NCI-H146 (cell line): ENCODE results near the gene COPZ1.
A peak's percentile ranks its signal among the peaks of the same experiment; 100 is the strongest.
"Not testable (repeated sequence)": the region's sequence is repeated elsewhere in the genome, so short reads cannot be mapped to it uniquely, and the experiment has no call there.

Experiments used
- DNase-seq: peaks from one replicate; lab custom pipeline; 2025; lab: John Stamatoyannopoulos, UW

The COPZ1 gene

GRCh38 chr12:54337280-54337842 is 12.4 kb downstream of the COPZ1 start:
- no peak for DNase-seq

GRCh38 chr12:54337854-54338650 is 13.1 kb downstream of the COPZ1 start:
- DNase-seq = no peak

- no peak for DNase-seq
Observed at GRCh38 chr12:54338698-54339296, 13.9 kb downstream of the COPZ1 start.

GRCh38 chr12:54340846-54341245 is 15.9 kb downstream of the COPZ1 start:
- DNase-seq = no peak

GRCh38 chr12:54341378-54342300 is 16.7 kb downstream of the COPZ1 start:
- no peak for DNase-seq

- DNase-seq = no peak
Observed at GRCh38 chr12:54349036-54349435, 24.1 kb downstream of the COPZ1 start.

- DNase-seq = no peak
Observed at GRCh38 chr12:54349679-54350078, 24.7 kb downstream of the COPZ1 start.

GRCh38 chr12:54350743-54351142 is 25.8 kb downstream of the COPZ1 start:
- DNase-seq = no peak

- no peak for DNase-seq
Observed at GRCh38 chr12:54351341-54351740, 26.4 kb downstream of the COPZ1 start.

- DNase-seq = peak; percentile 77
Observed at GRCh38 chr12:54352022-54352531, 27.1 kb downstream of the COPZ1 start.

GRCh38 chr12:54352891-54353874 is 28.3 kb downstream of the COPZ1 start:
- DNase-seq = no peak

- DNase-seq = not testable (repeated sequence)
Observed at GRCh38 chr12:54354271-54354670, 29.3 kb downstream of the COPZ1 start.

- no peak for DNase-seq
Observed at GRCh38 chr12:54355104-54355815, 30.3 kb downstream of the COPZ1 start.

- no peak for DNase-seq
Observed at GRCh38 chr12:54356228-54356627, 31.3 kb downstream of the COPZ1 start.

GRCh38 chr12:54356951-54357356 is 32.0 kb downstream of the COPZ1 start:
- DNase-seq = no peak

- DNase-seq = no peak
Observed at GRCh38 chr12:54357506-54358190, 32.7 kb downstream of the COPZ1 start.

- peak; percentile 69 for DNase-seq
Observed at GRCh38 chr12:54358191-54358944, 33.4 kb downstream of the COPZ1 start.

GRCh38 chr12:54358945-54359761 is 34.2 kb downstream of the COPZ1 start:
- peak; percentile 100 for DNase-seq
